Endothelial cell of umbilical vein (primary cell): Measurements from ENCODE around the gene SCPEP1.

Experiments
- CTCF ChIP-seq, 2 donors: IDR thresholded peaks; 1 replicate in 1 of 2; 2 replicates in 1 of 2; pipeline ENCODE4 v1.5.1; 2011; ENCODE audit warnings: low read length in 2 of 2, mild to moderate bottlenecking in 2 of 2, moderate library complexity in 2 of 2, control low read depth in 1 of 2, inconsistent platforms in 1 of 2, low read depth in 1 of 2; ENCODE audit not compliant: insufficient read depth in 1 of 2; ENCODE audit errors: extremely low read depth in 1 of 2
- MAX ChIP-seq: IDR thresholded peaks from 2 replicates; pipeline ENCODE4 v1.6.1; 2011; ENCODE audit not compliant: insufficient read depth, insufficient read length

GRCh38 chr17:56992364-56992763 is 14.4 kb downstream of the SCPEP1 start:
- TF ChIP-seq MAX = no peak
- no peak for TF ChIP-seq CTCF (IDR thresholded peaks at IDR 0.05; ENCODE audit: extremely low read depth in 1 of 2, insufficient read depth in 1 of 2, low read depth in 1 of 2, low read length in 2 of 2)
